GM18526 (cell line): ENCODE data around the gene STK39.

ENCODE experiments used
- POLR2A ChIP-seq: IDR thresholded peaks from 3 replicates; pipeline ENCODE4 v1.6.1; 2011; ENCODE audit not compliant: insufficient read length; ENCODE audit errors: extremely low read depth

STK39 gene

GRCh38 chr2:168146892-168147810 is 100.2 kb downstream of the STK39 start:
- TF ChIP-seq POLR2A: no peak

- no peak for TF ChIP-seq POLR2A
Observed at GRCh38 chr2:168145426-168146310, 101.7 kb downstream of the STK39 start.

GRCh38 chr2:168145011-168145410 is 102.4 kb downstream of the STK39 start:
- no peak for TF ChIP-seq POLR2A

- TF ChIP-seq POLR2A: no peak
Observed at GRCh38 chr2:168143813-168144212, 103.6 kb downstream of the STK39 start.

- TF ChIP-seq POLR2A: no peak
Observed at GRCh38 chr2:168140892-168141291, 106.5 kb downstream of the STK39 start.

GRCh38 chr2:168139852-168140251 is 107.5 kb downstream of the STK39 start:
- no peak for TF ChIP-seq POLR2A

GRCh38 chr2:168138901-168139300 is 108.5 kb downstream of the STK39 start:
- TF ChIP-seq POLR2A: no peak

- TF ChIP-seq POLR2A: no peak
Observed at GRCh38 chr2:168138374-168138773, 109.0 kb downstream of the STK39 start.

- TF ChIP-seq POLR2A: no peak
Observed at GRCh38 chr2:168137510-168138180, 109.8 kb downstream of the STK39 start.

- TF ChIP-seq POLR2A: no peak
Observed at GRCh38 chr2:168136392-168136977, 110.9 kb downstream of the STK39 start.

- TF ChIP-seq POLR2A: no peak
Observed at GRCh38 chr2:168135630-168136029, 111.8 kb downstream of the STK39 start.

- TF ChIP-seq POLR2A: no peak
Observed at GRCh38 chr2:168135121-168135520, 112.3 kb downstream of the STK39 start.

- TF ChIP-seq POLR2A: no peak
Observed at GRCh38 chr2:168134485-168134884, 112.9 kb downstream of the STK39 start.

GRCh38 chr2:168132389-168132788 is 115.0 kb downstream of the STK39 start:
- TF ChIP-seq POLR2A: no peak

- TF ChIP-seq POLR2A: no peak
Observed at GRCh38 chr2:168130346-168130745, 117.0 kb downstream of the STK39 start.
